Esophagus squamous epithelium (tissue), 4 donors: ENCODE measurements around the gene ZMIZ1.

ENCODE experiments used
- POLR2A ChIP-seq, 4 donors: fragments of 450-650 bp; IDR thresholded peaks; one replicate each; pipeline ENCODE4 v1.6.1; 2017; ENCODE audit warnings: antibody characterized with exemption in 4 of 4, mild to moderate bottlenecking in 4 of 4, moderate library complexity in 3 of 4
- TF ChIP-seq, protein P1 (sequence below), 6 experiments: fragments of 450-650 bp in 4 of 6; fragments of 200-600 bp in 2 of 6; sonication (generic) in 2 of 6; IDR thresholded peaks; one replicate each; pipeline ENCODE4 v1.5.1; 2016 to 2019; ENCODE audit warnings: antibody characterized with exemption in 6 of 6, mild to moderate bottlenecking in 4 of 6, moderate library complexity in 4 of 6

GRCh38 chr10:79094412-79095175 lies 25.8 kb downstream of the ZMIZ1 start:
- TF ChIP-seq, protein P1, sequence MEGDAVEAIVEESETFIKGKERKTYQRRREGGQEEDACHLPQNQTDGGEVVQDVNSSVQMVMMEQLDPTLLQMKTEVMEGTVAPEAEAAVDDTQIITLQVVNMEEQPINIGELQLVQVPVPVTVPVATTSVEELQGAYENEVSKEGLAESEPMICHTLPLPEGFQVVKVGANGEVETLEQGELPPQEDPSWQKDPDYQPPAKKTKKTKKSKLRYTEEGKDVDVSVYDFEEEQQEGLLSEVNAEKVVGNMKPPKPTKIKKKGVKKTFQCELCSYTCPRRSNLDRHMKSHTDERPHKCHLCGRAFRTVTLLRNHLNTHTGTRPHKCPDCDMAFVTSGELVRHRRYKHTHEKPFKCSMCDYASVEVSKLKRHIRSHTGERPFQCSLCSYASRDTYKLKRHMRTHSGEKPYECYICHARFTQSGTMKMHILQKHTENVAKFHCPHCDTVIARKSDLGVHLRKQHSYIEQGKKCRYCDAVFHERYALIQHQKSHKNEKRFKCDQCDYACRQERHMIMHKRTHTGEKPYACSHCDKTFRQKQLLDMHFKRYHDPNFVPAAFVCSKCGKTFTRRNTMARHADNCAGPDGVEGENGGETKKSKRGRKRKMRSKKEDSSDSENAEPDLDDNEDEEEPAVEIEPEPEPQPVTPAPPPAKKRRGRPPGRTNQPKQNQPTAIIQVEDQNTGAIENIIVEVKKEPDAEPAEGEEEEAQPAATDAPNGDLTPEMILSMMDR (IDR thresholded peaks at IDR 0.05), result no peak
- TF ChIP-seq POLR2A (IDR thresholded peaks at IDR 0.05), result no peak
